ENCODE results near the gene TFPT. TPM values are rescaled to one million over a fixed set of nuclear protein-coding genes. Genes with fewer than 3 reads are reported as not detected.

Gene TFPT
- polyA plus RNA-seq, 3 donors, result 11.9 to 13.8 (median 12.3) TPM

- no peak for DNase-seq (ENCODE audit: low read depth in 3 of 3, low spot score in 2 of 3)
Measured at GRCh38 chr19:54149021-54149812, 33.8 kb upstream of the TFPT start.

- no peak for DNase-seq (ENCODE audit: low read depth in 3 of 3, low spot score in 2 of 3)
Measured at GRCh38 chr19:54148158-54148557, 32.7 kb upstream of the TFPT start.

- DNase-seq (ENCODE audit: low read depth in 3 of 3, low spot score in 2 of 3), result peak in 1 of 3 donors; percentile 51
Measured at GRCh38 chr19:54147676-54148075, 32.2 kb upstream of the TFPT start.

GRCh38 chr19:54145541-54146158 is 30.2 kb upstream of the TFPT start:
- no peak for DNase-seq (ENCODE audit: low read depth in 3 of 3, low spot score in 2 of 3)

GRCh38 chr19:54142166-54142780 is 26.8 kb upstream of the TFPT start:
- DNase-seq (ENCODE audit: low read depth in 3 of 3, low spot score in 2 of 3), result no peak

GRCh38 chr19:54141356-54141755 is 25.9 kb upstream of the TFPT start:
- DNase-seq (ENCODE audit: low read depth in 3 of 3, low spot score in 2 of 3), result no peak

- DNase-seq (ENCODE audit: low read depth in 3 of 3, low spot score in 2 of 3), result no peak
Measured at GRCh38 chr19:54138489-54139256, 23.2 kb upstream of the TFPT start.

GRCh38 chr19:54137699-54138488 is 22.4 kb upstream of the TFPT start, which contains the start of gene CNOT3:
Gene CNOT3 (plus strand): TSS chr19:54137762. CDS start chr19:54142979, 5,217 bp downstream.
- no peak for DNase-seq (ENCODE audit: low read depth in 3 of 3, low spot score in 2 of 3)

- peak; percentile 99 to 100 (median 100) for DNase-seq (ENCODE audit: low read depth in 3 of 3, low spot score in 2 of 3)
Measured at GRCh38 chr19:54136864-54137698, 21.6 kb upstream of the TFPT start.

- DNase-seq (ENCODE audit: low read depth in 3 of 3, low spot score in 2 of 3), result no peak
Measured at GRCh38 chr19:54136086-54136863, 20.8 kb upstream of the TFPT start.

- no peak for DNase-seq (ENCODE audit: low read depth in 3 of 3, low spot score in 2 of 3)
Measured at GRCh38 chr19:54133957-54134590, 18.6 kb upstream of the TFPT start.

GRCh38 chr19:54133312-54133956 is 18.0 kb upstream of the TFPT start:
- no peak for DNase-seq (ENCODE audit: low read depth in 3 of 3, low spot score in 2 of 3)

GRCh38 chr19:54129617-54129996 is 14.2 kb upstream of the TFPT start:
- no peak for DNase-seq (ENCODE audit: low read depth in 3 of 3, low spot score in 2 of 3)

- no peak for DNase-seq (ENCODE audit: low read depth in 3 of 3, low spot score in 2 of 3)
Measured at GRCh38 chr19:54128796-54129616, 13.5 kb upstream of the TFPT start.

- DNase-seq (ENCODE audit: low read depth in 3 of 3, low spot score in 2 of 3), result no peak
Measured at GRCh38 chr19:54128441-54128725, 12.9 kb upstream of the TFPT start.

- DNase-seq (ENCODE audit: low read depth in 3 of 3, low spot score in 2 of 3), result no peak
Measured at GRCh38 chr19:54127688-54128440, 12.4 kb upstream of the TFPT start.
